ENCODE data around the gene FAM124A. TPM values are rescaled to one million over a fixed set of nuclear protein-coding genes. Genes with fewer than 3 reads are reported as not detected.

FAM124A gene
- total and polyA plus RNA-seq, 2 experiments from 2014 or later = not detected

DNA sequence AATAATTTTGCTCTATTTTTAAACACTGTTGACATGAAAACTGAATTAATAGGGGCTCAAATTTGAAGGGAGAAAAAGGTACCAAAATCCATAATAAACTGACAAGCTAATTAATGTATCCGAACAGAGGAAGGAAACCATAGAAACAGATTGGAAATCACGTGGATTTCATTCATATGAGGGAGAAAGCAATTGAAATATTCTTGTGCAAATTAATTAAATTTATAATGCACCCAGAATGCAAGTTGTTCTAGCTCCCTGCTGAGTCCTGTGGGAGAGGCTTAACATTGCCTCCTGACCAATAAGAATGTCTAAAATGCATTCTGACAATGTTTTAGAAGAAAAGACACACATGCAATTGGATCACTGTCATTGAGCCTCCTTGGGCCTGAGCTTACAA lies 99.6 kb downstream of the FAM124A start:
- Histone ChIP-seq H3K9ac (no peak overlapping the region), H3K27me3 (replicated peaks; ENCODE audit: insufficient read depth) (no peaks in the 10 kb centered on the region), H3K9me2 (ENCODE audit: insufficient read depth) (no peaks in the 10 kb centered on the region), H2AFZ (no peak overlapping the region), H4K20me1 (ENCODE audit: insufficient read depth) (no peaks in the 10 kb centered on the region), H3K27ac (no peak overlapping the region), H3K9me3 (ENCODE audit: low read depth) (no peaks in the 10 kb centered on the region), H3K4me2 (ENCODE audit: unreplicated experiment) (no peak overlapping the region), H3F3A (ENCODE audit: insufficient read depth) (peaks cover 14% of the 10 kb centered on the region; the same call in 1 of the 2 replicates), H3K4me3 (no peak overlapping the region), H3K4me1 (ENCODE audit: insufficient read depth) (peaks cover 6% of the 10 kb centered on the region; the same call in 1 of the 2 replicates), H3K79me2 (ENCODE audit: insufficient read depth) (no peaks in the 10 kb centered on the region), H3K36me3 (ENCODE audit: low read depth) (no peaks in the 10 kb centered on the region)
- TF ChIP-seq EZH2phosphoT487 (IDR thresholded peaks at IDR 0.05; ENCODE audit: insufficient read depth, low read depth) (no peak), EZH2 (IDR thresholded peaks at IDR 0.05; ENCODE audit: insufficient read depth, poor library complexity, severe bottlenecking) (no peak)
- no peak for DNase-seq
- in situ Hi-C loops (cut with MboI) = no loop called here
- WGBS, 2 experiments (ENCODE audit: low coverage in 1 of 2, low lambda C conversion rate in 2 of 2, missing lambda C conversion rate in 2 of 2) = 80 to 83% methylated on average over 2 of the region's 2 CpGs

DNA sequence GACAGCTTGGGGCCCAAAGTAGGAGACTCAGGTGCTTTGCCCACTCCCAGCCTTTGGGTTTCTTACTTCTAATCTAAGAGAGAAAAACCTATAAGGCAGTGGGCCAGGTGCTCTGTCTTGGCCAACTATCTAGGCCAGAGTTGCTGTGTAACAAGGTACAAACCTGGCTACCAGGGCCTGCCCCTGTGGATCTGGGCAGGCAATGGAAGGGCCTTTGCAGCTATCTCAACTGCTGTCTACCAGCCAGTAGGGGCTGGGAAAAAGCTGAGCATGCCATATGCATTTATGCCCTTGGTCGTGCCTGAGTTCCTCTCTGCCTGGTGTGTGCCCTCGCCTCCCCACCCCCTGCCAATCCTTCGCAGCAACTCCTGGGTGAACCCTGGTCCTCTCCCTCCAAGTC lies 100.6 kb downstream of the FAM124A start:
- in situ Hi-C loops (cut with MboI) = no loop called here
- no peaks in the 10 kb centered on the region for H3K27me3 ChIP-seq (replicated peaks; ENCODE audit: insufficient read depth)
- H3K36me3 ChIP-seq (ENCODE audit: low read depth) = no peaks in the 10 kb centered on the region
- H3K4me2 ChIP-seq (ENCODE audit: unreplicated experiment) = no peak overlapping the region
- no peaks in the 10 kb centered on the region for H3K9me2 ChIP-seq (ENCODE audit: insufficient read depth)
- peaks cover 4% of the 10 kb centered on the region; the same call in 1 of the 2 replicates for H3K4me1 ChIP-seq (ENCODE audit: insufficient read depth)
- no peak for DNase-seq
- H3K79me2 ChIP-seq (ENCODE audit: insufficient read depth) = no peaks in the 10 kb centered on the region
- 80 to 84% methylated on average over 3 of the region's 3 CpGs for WGBS, 2 experiments (ENCODE audit: low coverage in 1 of 2, low lambda C conversion rate in 2 of 2, missing lambda C conversion rate in 2 of 2)
- no peaks in the 10 kb centered on the region for H4K20me1 ChIP-seq (ENCODE audit: insufficient read depth)
- no peak overlapping the region for H3K27ac ChIP-seq
- H3K9me3 ChIP-seq (ENCODE audit: low read depth) = no peaks in the 10 kb centered on the region
- no peak overlapping the region for H3K4me3 ChIP-seq
- TF ChIP-seq EZH2 (IDR thresholded peaks at IDR 0.05; ENCODE audit: insufficient read depth, poor library complexity, severe bottlenecking) (no peak), EZH2phosphoT487 (IDR thresholded peaks at IDR 0.05; ENCODE audit: insufficient read depth, low read depth) (no peak)
- H3K9ac ChIP-seq = no peak overlapping the region
- H3F3A ChIP-seq (ENCODE audit: insufficient read depth) = peaks cover 4% of the 10 kb centered on the region; the same call in 1 of the 2 replicates
- H2AFZ ChIP-seq = no peak overlapping the region

DNA sequence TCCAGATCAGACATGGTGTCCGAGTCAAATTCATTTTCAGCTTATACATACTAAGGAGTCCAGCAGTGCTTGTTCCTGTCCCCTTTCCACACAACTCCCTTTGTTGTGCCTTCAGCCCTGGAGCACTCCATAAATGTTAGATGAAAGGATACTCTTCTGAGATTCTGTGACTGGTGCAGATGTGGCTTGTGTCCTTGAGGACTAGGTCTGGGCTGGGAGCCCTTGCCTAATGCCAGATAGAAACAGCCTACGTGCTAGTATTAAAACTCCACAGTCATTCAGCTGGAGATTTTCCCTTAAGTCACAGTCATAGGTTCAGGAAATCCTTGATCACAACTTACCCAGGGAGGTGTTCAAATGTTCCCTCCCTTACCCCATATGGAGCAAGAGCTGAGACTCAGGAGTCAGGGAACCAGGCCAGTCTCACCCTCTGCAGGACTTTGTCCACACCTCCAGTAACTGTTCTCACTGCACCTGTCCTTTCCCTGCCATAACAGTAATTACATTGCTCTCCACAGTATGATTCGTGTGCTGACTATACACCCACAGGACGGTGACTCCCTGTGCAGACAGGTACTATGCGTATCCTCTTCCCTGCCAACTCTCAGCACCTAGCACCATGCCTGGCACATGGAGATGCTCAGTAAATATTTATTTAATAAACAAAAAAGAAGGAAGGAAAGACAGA lies 101.8 kb downstream of the FAM124A start:
- no peak overlapping the region for H2AFZ ChIP-seq
- H3K4me3 ChIP-seq = no peak overlapping the region
- no peaks in the 10 kb centered on the region for H3K9me3 ChIP-seq (ENCODE audit: low read depth)
- no peaks in the 10 kb centered on the region for H3K79me2 ChIP-seq (ENCODE audit: insufficient read depth)
- no peaks in the 10 kb centered on the region for H3K36me3 ChIP-seq (ENCODE audit: low read depth)
- no peak for DNase-seq
- no peak overlapping the region for H3K27ac ChIP-seq
- TF ChIP-seq EZH2phosphoT487 (IDR thresholded peaks at IDR 0.05; ENCODE audit: insufficient read depth, low read depth) (no peak), EZH2 (IDR thresholded peaks at IDR 0.05; ENCODE audit: insufficient read depth, poor library complexity, severe bottlenecking) (no peak)
- 70 to 73% methylated on average over 5 of the region's 5 CpGs for WGBS, 2 experiments (ENCODE audit: low coverage in 1 of 2, low lambda C conversion rate in 2 of 2, missing lambda C conversion rate in 2 of 2)
- H3K4me1 ChIP-seq (ENCODE audit: insufficient read depth) = no peaks in the 10 kb centered on the region
- H3F3A ChIP-seq (ENCODE audit: insufficient read depth) = no peaks in the 10 kb centered on the region
- no peaks in the 10 kb centered on the region for H3K9me2 ChIP-seq (ENCODE audit: insufficient read depth)
- no peak overlapping the region for H3K9ac ChIP-seq
- H4K20me1 ChIP-seq (ENCODE audit: insufficient read depth) = no peaks in the 10 kb centered on the region
- no peaks in the 10 kb centered on the region for H3K27me3 ChIP-seq (replicated peaks; ENCODE audit: insufficient read depth)
- H3K4me2 ChIP-seq (ENCODE audit: unreplicated experiment) = no peak overlapping the region
- in situ Hi-C loops (cut with MboI) = no loop called here

DNA sequence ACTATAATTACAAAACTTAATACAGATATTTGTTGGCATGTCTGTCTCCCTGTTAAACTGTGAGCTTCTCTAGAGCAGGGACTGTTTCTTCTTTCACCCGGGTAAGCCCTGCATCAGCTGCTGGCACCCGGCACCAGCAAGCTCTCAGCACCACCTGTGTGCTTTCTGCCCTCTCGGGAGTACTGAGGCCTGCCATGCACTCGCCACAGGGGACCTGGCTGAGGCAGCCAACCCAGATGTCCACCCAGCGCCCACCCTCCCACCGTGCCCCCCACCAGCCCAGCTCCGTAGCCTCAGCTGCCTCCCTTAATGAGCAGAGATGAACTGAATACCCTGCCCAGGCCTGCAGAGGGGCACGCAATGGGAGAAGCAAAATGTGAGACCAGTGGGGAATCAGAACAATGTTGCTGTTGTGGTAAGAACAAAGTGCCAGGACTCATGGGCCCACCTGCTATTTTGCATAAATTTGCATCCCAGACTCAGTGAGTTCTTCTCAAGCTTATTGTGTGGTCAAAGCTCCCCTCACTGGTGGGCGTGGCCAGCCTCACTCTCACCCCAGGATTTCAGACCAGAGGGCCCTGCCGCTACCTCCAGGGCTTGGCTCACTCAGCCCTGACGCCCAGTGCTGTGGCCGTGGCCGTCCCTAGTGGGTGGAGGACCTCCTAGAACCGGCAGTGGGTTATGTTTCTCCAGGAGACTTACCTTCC lies 102.7 kb downstream of the FAM124A start:
- no peak for DNase-seq
- Histone ChIP-seq H3K9ac (no peak overlapping the region), H3K4me2 (ENCODE audit: unreplicated experiment) (no peak overlapping the region), H3K4me1 (ENCODE audit: insufficient read depth) (no peaks in the 10 kb centered on the region), H3K9me2 (ENCODE audit: insufficient read depth) (no peaks in the 10 kb centered on the region), H3K27me3 (replicated peaks; ENCODE audit: insufficient read depth) (no peaks in the 10 kb centered on the region), H2AFZ (no peak overlapping the region), H3K27ac (no peak overlapping the region), H3K9me3 (ENCODE audit: low read depth) (no peaks in the 10 kb centered on the region), H3K79me2 (ENCODE audit: insufficient read depth) (no peaks in the 10 kb centered on the region), H4K20me1 (ENCODE audit: insufficient read depth) (no peaks in the 10 kb centered on the region), H3K36me3 (ENCODE audit: low read depth) (no peaks in the 10 kb centered on the region), H3F3A (ENCODE audit: insufficient read depth) (no peaks in the 10 kb centered on the region), H3K4me3 (no peak overlapping the region)
- no peak for TF ChIP-seq EZH2phosphoT487 (IDR thresholded peaks at IDR 0.05; ENCODE audit: insufficient read depth, low read depth)
- TF ChIP-seq EZH2 (IDR thresholded peaks at IDR 0.05; ENCODE audit: insufficient read depth, poor library complexity, severe bottlenecking) = no peak
- 75 to 83% methylated on average over 9 to 14 of the region's 14 CpGs for WGBS, 2 experiments (ENCODE audit: low coverage in 1 of 2, low lambda C conversion rate in 2 of 2, missing lambda C conversion rate in 2 of 2)
- in situ Hi-C loops (cut with MboI) = no loop called here
